HAP-1 (cell line): ENCODE data around the gene NEK6.

Source experiments
- DNase-seq, 2 experiments: peaks; one replicate each; pipeline ENCODE4 v3.0.0-alpha.2; 2016 to 2020; ENCODE audit warnings: low spot score in 2 of 2
- H3K27me3 ChIP-seq: fragments of 250-450 bp; sonication (Bioruptor Pico); 2 replicates; pipeline ENCODE4 v1.5.1; 2020; ENCODE audit warnings: low read depth, mild to moderate bottlenecking, moderate library complexity
- H3K36me3 ChIP-seq: fragments of 250-450 bp; sonication (Bioruptor Pico); replicated peaks from 2 replicates; pipeline ENCODE4 v1.5.1; 2020; ENCODE audit warnings: mild to moderate bottlenecking
- H3K4me1 ChIP-seq: fragments of 250-450 bp; sonication (Bioruptor Pico); 2 replicates; pipeline ENCODE4 v1.5.1; 2020; ENCODE audit warnings: mild to moderate bottlenecking
- H3K4me3 ChIP-seq: fragments of 250-450 bp; sonication (Bioruptor Pico); 2 replicates; pipeline ENCODE4 v1.5.1; 2020; ENCODE audit warnings: mild to moderate bottlenecking, moderate library complexity
- H3K9me3 ChIP-seq: fragments of 250-450 bp; sonication (Bioruptor Pico); 2 replicates; pipeline ENCODE4 v1.5.1; 2020; ENCODE audit warnings: mild to moderate bottlenecking, moderate library complexity
- in situ Hi-C: fragments of 300-500 bp; cut with MboI; formaldehyde crosslinking; loops from 3 replicates; pipeline ENCODE4 v1.14.3; 2020; ENCODE audit warnings: low sequenced_read_pairs, inconsistent platforms, mixed read lengths

Gene NEK6

GRCh38 chr9:124349267-124349666 is 91.5 kb downstream of the NEK6 start:
- in situ Hi-C loops = no loop called here
- no peak overlapping the region for H3K4me3 ChIP-seq
- H3K9me3 ChIP-seq = no peaks in the 10 kb centered on the region
- no peaks in the 10 kb centered on the region for H3K4me1 ChIP-seq
- DNase-seq = no peak
- H3K27me3 ChIP-seq = no peaks in the 10 kb centered on the region
- H3K36me3 ChIP-seq = peaks cover 75% of the 10 kb centered on the region

- Histone ChIP-seq H3K9me3 (no peaks in the 10 kb centered on the region), H3K27me3 (no peaks in the 10 kb centered on the region), H3K4me1 (no peaks in the 10 kb centered on the region), H3K4me3 (no peak overlapping the region), H3K36me3 (peaks cover 73% of the 10 kb centered on the region)
- in situ Hi-C loops = no loop called here
- DNase-seq = no peak
Measured at GRCh38 chr9:124349675-124350493, 92.1 kb downstream of the NEK6 start.

DNA sequence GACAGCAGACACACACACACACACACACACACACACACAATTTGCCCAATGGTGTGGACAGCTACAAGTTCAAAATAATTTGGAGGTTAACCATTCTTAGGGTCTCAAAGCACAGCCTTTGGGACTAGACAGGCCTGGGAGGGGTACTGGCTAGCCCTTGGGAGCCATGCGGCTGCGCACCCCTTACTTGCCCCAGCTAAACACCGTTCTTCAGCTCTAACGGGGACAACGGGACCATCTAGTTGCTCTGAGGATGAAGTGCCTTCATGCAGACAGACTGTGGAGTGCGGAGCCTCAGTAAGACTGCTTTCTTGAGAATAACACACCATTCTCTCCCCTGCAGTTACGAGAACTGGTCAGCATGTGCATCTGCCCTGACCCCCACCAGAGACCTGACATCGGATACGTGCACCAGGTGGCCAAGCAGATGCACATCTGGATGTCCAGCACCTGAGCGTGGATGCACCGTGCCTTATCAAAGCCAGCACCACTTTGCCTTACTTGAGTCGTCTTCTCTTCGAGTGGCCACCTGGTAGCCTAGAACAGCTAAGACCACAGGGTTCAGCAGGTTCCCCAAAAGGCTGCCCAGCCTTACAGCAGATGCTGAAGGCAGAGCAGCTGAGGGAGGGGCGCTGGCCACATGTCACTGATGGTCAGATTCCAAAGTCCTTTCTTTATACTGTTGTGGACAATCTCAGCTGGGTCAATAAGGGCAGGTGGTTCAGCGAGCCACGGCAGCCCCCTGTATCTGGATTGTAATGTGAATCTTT is 92.9 kb downstream of the NEK6 start:
- Histone ChIP-seq H3K9me3 (no peaks in the 10 kb centered on the region), H3K4me3 (no peak overlapping the region), H3K27me3 (no peaks in the 10 kb centered on the region), H3K4me1 (no peaks in the 10 kb centered on the region), H3K36me3 (peaks cover 81% of the 10 kb centered on the region)
- DNase-seq = no peak
- in situ Hi-C loops = no loop called here

GRCh38 chr9:124351672-124352468 is 94.1 kb downstream of the NEK6 start:
- Histone ChIP-seq H3K27me3 (no peaks in the 10 kb centered on the region), H3K4me1 (no peaks in the 10 kb centered on the region), H3K9me3 (no peaks in the 10 kb centered on the region), H3K4me3 (no peak overlapping the region), H3K36me3 (peaks cover 85% of the 10 kb centered on the region)
- DNase-seq = no peak
- in situ Hi-C loops = no loop called here

DNA sequence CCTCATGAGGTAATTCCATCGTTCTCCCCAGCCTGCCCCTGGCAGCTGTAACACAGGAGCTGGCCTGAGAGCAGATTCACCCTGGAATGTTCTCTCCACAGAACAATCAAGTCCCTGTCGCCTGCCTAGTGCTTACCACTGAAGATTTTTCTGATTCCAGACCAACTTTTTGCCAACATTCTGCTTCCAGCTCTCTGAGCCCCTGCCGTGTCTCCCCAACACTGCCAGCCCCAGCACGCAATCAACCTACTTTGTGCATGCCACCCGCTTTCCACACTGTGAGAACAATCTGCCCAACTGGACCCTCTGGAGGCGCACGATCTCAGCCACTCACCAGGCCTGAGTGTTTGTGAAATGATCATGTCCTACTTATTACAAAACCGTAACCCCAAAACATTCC is 94.9 kb downstream of the NEK6 start:
- H3K36me3 ChIP-seq = peaks cover 78% of the 10 kb centered on the region
- no peak for DNase-seq

DNA sequence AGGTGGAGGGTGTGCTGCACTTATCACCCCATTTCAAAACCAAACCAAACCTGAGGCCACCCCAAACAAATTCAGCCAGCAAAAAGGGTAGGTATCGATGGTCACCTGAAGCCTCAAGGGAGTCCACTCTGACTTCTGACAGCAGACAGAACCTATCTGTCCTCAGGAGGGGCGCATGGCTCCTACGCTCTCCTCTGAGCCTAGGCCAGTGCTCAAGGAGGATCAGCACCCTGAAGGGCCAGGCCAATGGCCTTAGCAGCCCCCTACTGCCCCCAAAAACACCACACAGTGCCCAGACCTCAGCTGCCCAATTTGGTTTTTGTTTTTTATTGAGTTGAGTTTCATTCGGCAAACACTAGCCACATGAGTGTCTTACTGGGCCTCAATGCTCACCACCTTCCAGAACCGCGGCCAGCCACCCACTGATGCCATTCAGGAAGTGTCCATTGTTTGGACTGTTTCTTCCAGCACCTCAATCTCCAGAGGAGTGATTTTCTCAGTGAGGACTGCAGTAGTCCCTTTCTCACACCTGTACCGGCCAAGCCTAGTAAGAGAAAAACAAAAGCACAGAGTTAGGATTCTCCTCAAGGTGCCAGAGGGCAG is 95.5 kb downstream of the NEK6 start:
- Histone ChIP-seq H3K4me1 (no peaks in the 10 kb centered on the region), H3K9me3 (no peaks in the 10 kb centered on the region), H3K36me3 (peaks cover 71% of the 10 kb centered on the region), H3K27me3 (no peaks in the 10 kb centered on the region), H3K4me3 (no peak overlapping the region)
- DNase-seq = peak in 1 of 2 experiments; percentile 4
- in situ Hi-C loops = no loop called here

More for the DNA sequence above, 94.9 kb downstream of the NEK6 start:
- Histone ChIP-seq H3K27me3 (no peaks in the 10 kb centered on the region), H3K9me3 (no peaks in the 10 kb centered on the region), H3K4me1 (no peaks in the 10 kb centered on the region), H3K4me3 (no peak overlapping the region)
- in situ Hi-C loops = no loop called here

DNA sequence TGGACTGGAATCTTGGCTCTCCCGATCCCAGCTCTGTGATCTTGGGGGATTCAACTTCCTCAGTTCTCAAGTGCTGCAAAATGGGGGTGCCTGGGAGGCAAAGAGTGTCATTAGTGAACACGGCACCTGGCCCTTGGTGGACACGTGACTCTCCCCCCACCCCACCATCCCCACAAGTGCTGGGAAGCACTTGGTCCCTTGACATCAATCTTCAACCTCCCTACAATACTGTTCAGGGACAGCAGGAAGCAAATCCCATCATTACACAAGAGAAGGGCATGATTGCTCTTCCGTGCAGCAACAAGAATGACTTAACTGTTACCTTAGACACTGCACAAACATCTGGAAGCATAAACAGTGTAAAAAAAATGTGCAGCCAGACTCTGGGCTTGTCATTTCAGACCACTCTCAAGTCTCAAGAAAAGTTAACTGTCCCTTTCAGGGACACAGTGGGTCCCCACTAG is 96.1 kb downstream of the NEK6 start:
- peaks cover 65% of the 10 kb centered on the region for H3K36me3 ChIP-seq
- H3K27me3 ChIP-seq = no peaks in the 10 kb centered on the region
- H3K4me1 ChIP-seq = no peaks in the 10 kb centered on the region
- in situ Hi-C loops = no loop called here
- no peaks in the 10 kb centered on the region for H3K9me3 ChIP-seq
- no peak overlapping the region for H3K4me3 ChIP-seq
- peak in 1 of 2 experiments; percentile 4 for DNase-seq

DNA sequence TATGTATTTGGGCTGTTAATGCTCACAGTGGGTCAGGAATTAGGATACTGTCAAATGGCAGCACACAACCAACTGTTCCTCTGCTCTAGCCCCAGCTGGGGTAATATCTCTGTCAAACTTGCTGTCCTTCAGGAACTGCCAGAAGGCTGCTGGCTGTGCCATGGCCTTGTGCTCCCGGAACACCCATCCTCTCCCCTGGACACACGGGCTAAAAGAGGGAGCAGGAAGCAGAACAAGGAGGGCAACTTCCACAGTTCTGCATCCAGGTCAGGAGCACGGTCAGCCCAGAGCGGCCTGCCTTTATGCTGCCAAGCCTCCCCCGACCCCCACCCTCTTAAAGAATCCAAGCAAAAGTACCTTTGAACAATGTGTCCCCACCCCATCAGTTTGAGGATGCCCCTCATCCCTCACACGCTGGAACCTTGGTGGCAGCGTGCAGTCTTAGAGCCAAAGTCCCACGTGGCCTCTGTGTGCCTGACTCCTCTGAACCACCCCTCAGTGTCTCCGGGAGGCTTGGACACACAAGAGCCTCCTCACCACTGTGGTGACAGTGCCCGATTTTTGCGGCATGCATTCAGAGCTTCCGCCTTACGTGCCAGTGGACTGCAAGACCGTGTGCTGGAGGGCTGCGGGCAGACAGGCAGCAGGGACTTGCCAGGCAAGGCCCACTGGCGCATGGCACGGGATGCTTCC is 96.7 kb downstream of the NEK6 start:
- H3K9me3 ChIP-seq = no peaks in the 10 kb centered on the region
- no peak overlapping the region for H3K4me3 ChIP-seq
- peak in 1 of 2 experiments; percentile 7 for DNase-seq
- H3K4me1 ChIP-seq = no peaks in the 10 kb centered on the region
- in situ Hi-C loops = no loop called here
- H3K27me3 ChIP-seq = no peaks in the 10 kb centered on the region
- peaks cover 60% of the 10 kb centered on the region for H3K36me3 ChIP-seq

DNA sequence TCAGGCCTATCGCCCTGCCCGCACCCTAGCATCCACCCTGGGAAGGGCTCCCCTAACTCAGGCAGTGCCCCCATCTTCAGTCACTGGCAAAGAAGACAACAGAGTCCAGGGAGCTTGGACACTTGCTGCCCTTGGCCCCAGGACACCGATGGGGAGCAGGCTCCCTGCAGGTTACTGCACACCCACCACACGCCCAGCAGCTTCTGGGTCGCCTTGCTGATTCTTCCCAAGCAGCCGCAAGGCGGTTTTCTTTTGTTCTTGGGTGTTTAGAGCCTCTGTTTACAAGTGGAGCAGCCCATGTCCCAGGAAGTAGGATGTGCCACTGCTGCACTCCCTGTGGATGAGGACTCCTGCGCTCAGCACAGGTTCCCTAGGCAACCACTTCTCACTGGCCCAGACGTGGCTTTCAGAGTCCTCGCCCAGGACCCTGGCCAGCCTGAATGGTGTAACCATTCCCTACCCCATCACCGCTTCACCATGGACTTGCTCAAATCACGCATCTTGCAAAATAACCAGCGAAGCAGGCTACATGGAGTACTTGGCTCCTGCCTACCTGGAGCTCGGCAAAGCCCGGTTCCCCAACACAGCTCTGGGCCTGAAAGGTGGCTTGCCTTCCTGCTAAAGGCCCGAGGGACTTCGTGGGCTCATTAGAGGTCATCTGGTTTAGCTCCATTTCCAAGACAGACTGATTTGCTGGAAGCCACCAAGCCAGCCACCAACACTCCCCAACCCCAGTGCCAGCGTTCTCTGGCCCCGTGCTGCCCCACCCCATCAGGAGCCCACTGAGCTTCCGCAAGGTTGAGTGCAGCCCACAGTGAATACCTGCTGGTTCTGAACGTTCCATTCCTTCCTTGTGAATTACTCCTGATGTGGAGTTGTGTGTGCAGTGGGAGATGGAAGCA is 97.5 kb downstream of the NEK6 start:
- peak in 1 of 2 experiments; percentile 4 for DNase-seq
- no peaks in the 10 kb centered on the region for H3K4me1 ChIP-seq
- in situ Hi-C loops = no loop called here
- H3K27me3 ChIP-seq = no peaks in the 10 kb centered on the region
- no peaks in the 10 kb centered on the region for H3K9me3 ChIP-seq
- H3K36me3 ChIP-seq = peaks cover 60% of the 10 kb centered on the region
- H3K4me3 ChIP-seq = no peak overlapping the region

DNA sequence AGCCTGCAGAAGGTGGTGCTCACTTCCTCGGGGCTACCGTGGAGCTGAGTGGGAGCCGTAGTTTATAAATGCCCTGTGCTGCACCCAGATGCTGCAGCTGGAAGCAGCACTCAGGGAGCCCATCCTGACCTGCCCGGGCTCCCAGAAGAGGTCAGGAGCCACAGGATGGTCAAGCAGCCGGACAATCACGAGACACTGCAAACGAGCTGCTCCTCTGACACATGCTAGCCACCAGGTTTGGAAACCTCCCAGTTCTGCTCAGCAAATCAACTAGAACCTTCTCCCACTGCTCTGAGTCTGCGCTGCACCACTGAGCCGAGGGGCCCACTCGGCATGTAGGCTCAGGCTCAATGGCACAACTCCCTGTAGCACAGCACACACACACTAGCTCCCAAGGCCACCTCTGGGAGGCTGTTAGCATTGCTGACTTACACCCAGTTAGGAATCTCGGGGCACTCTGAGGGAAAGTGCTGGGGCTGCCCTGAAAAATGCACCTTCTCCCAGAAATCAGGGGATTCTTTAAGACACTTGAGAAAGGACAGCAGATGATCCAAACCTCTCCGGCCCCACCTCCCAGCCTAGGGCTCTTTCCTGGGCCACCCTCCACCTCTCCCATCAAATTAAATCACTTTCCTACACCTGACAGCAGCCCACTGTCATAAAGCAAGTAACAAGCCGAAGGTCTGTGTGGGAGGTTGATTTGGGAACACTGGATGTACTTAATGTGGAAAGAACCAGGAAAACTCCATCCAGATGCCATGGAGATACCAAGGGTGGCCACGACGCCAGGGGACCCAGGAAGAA is 98.4 kb downstream of the NEK6 start:
- peak in 1 of 2 experiments; percentile 5 for DNase-seq
- Histone ChIP-seq H3K9me3 (no peaks in the 10 kb centered on the region), H3K4me1 (no peaks in the 10 kb centered on the region), H3K36me3 (peaks cover 51% of the 10 kb centered on the region), H3K27me3 (no peaks in the 10 kb centered on the region), H3K4me3 (no peak overlapping the region)
- in situ Hi-C loops = no loop called here

DNA sequence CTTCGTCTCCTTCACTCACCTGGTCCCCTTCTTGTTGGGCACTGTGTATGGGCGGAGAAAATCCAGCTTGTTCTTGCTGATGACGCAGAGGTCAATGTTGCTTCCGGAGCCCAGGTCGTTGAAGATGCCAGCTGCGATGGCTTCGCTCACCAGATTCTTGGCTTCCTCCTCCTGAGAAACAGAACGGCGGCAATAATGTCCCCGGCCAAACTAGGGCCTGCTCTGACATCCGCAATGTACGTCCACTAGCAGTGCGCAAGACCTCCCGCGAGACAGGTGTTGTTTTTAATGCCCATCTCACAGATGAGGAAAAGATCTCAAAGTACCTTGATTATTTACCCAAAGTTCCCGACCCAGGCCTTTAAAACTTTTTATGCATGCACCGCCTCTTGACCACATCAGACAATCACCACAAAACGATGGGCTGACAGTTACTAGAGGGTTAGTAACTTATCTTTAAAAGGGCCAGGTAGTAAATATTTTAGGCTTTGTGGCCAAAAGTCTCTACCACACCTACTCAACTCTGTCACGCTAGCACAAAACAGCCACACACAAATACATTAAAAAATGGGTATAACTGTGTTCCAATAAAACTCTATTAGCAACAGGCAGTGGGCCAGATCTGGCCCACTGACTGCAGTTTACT is 99.1 kb downstream of the NEK6 start:
- in situ Hi-C loops = no loop called here

More for the DNA sequence above, 99.1 kb downstream of the NEK6 start:
- DNase-seq = no peak
- peaks cover 44% of the 10 kb centered on the region for H3K36me3 ChIP-seq
- no peaks in the 10 kb centered on the region for H3K9me3 ChIP-seq
- H3K4me3 ChIP-seq = no peak overlapping the region
- no peaks in the 10 kb centered on the region for H3K4me1 ChIP-seq
- no peaks in the 10 kb centered on the region for H3K27me3 ChIP-seq
